Measurements from ENCODE around the gene HSPA12A.

DNA sequence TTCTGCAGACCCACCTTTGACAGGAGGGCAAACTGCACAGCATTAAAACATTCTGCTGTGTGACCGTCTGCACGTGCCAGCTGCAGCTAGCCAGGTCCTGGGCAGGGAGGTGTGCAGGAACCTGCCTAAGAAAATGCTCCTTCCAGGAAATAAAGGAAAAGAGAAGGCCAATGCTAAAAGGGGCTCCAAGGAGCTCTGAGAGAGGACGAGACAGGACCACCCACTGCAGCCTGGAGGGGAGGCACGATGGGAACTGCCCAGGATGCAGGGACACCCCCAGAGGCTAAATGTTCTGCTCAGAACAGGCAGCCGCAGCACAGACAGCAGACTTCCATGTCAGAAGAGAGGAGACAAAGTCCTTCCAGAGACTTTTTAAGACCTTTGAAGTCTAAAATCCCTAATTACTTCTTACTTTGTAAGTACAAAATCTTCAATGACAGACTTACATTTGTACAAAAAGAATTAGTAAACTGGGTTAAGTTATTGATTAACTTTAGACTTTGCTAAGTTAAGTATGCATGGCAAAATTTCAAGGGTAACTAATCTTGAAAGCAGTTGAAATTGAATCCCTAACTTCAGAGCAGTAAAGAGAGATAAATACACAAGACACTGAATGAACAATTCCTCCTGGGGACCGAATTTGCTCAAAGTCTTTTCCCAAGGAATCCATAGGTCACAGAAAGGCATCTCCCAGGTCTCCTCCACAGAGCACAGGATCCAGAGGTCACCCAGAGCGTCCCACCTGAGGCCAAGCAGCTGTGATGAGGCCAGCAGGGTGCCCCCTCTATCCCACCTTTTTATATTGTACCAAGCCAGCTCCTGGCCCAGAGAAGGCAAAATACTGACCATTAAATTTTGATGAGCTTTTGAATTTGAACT, 21.5 kb downstream of the HSPA12A start:
- TF ChIP-seq CTCF (optimal IDR thresholded peaks at IDR 0.05 in 1 of 3, IDR thresholded peaks at IDR 0.05 in 1 of 3, conservative IDR thresholded peaks at IDR 0.05 in 1 of 3; ENCODE audit: extremely low read depth in 1 of 3, insufficient read depth in 2 of 3, low read length in 3 of 3) (no peak), EZH2 (IDR thresholded peaks at IDR 0.05; ENCODE audit: low read length) (no peak)

Measured in keratinocyte (primary cell).